GM21367 (cell line): Measurements from ENCODE around the gene ZC3H6.
"Not testable (repeated sequence)": the region's sequence is repeated elsewhere in the genome, so short reads cannot be mapped to it uniquely, and the experiment has no call there.

Experiments used
- ATAC-seq: cut with Tn5 transposase; IDR thresholded peaks from one replicate; pipeline ENCODE4 v1.9.1; 2021; ENCODE audit not compliant: unreplicated experiment

The ZC3H6 gene

DNA sequence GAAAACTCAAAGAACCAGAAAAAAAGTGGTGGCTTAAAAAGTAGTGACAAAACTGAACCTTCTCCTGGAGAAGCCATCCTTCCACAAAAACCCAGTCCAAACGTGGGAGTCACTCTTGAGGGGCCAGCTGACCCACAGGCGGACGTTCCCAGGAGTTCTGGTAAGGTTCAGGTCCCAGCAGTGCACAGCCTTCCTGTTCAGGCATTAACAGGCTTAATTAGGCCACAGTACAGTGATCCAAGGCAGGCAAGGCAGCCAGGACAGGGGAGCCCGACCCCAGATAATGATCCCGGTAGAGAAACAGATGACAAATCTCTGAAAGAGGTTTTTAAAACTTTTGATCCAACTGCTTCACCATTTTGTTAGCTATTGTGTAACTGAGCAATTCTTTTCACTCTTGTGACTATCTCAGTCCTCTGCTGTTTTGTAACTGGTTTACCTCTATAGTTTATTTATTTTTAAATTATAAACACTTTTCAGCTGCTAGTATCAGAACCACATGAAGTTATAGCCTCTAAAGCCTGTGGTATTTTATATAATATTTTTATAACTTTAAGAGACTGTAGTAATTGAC, 56.8 kb downstream of the ZC3H6 start:
- no peak for ATAC-seq

DNA sequence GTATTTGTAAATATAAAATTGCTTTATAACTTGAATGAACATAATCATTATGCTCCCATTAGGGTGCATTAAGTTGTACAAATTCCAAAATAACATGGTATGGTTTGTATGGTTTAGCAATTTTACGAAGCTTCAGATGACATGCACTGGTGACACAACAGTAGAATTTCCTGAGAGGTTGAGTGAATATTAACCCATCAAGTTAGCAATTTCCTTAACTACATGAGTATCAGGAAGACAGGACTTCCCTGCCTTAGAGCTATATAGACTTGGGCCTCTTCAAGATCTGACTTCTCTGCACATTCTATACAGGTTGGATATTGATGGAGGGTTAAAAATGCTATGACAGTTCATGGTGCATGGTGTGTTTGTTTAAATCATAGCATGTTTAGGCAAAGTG, 60.2 kb downstream of the ZC3H6 start:
- ATAC-seq: no peak

DNA sequence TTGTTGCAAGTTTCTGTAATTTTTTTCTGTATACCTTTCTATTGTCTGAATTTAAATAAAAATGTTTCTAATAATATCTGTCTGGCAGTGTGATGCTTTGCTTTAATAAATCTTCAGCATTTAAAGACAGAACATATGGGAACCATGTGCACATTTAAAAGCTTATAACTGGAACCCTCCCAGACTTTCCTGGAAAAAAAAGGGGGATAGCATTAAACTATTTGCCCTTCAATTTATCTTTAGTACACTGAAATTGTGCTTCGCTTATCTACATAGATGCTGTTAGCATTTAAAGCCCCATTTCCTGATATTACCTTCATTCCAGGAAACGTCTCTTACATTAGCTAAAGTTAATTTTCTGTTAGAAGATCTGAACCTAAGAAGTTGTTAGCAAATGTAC, 64.6 kb downstream of the ZC3H6 start:
- ATAC-seq: no peak

DNA sequence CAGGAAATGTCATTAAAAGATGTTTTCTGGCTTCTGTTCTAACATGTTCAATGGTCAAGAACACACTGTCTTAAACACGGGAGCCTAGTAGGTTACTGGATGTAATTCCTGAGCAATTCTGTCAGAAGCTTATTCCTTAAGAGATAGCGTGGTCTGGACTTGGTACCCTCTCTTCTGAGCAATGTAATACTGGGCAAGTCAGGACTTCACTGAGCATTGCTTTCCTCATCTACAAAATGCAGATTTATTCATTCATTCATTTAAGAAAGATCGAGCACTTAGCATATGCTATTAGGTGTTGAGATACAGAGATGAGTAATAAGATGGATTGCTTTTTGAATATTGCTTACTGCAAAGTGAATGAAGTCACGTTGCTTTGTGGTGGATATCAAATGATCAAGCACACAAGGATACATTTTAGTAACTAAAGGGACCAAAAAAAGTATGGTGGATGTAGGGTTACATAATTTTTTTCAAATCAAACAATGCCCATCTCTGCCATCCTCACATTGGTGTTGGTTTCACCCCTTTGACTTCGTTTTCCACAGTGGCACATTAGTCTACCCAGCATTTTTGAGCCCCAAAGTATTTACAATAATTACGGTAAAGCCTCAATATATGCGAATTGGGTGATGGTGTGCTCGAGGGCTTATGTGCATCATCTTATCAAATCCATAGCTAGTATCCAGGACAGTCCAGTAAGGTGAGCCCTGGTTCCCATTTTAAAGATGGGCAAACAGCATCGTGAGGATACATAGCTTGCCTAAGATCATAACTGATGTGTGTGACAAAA, 65.3 kb downstream of the ZC3H6 start:
- ATAC-seq: no peak

DNA sequence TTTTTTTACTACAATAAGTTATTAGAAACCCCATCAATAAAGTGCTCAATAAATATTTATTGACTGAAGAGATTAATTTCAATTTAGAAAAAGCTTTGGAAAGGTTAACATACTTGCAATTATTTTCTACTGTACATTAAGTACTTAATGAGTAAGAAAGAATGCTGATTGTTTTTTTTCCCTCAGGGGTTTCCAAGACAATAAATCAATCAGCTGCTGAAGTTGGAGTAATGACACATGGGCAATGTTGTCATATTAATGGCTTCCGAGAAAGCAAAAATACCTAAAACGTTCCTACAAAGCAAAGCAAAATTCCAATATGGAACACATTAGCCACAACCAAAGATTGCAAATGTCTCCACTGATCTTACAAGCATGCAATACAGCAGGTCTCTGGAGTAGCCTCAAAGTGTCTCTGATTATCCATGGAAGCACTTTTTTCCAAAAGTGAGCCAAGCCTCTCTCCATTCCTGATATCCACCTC, 66.7 kb downstream of the ZC3H6 start:
- no peak for ATAC-seq

DNA sequence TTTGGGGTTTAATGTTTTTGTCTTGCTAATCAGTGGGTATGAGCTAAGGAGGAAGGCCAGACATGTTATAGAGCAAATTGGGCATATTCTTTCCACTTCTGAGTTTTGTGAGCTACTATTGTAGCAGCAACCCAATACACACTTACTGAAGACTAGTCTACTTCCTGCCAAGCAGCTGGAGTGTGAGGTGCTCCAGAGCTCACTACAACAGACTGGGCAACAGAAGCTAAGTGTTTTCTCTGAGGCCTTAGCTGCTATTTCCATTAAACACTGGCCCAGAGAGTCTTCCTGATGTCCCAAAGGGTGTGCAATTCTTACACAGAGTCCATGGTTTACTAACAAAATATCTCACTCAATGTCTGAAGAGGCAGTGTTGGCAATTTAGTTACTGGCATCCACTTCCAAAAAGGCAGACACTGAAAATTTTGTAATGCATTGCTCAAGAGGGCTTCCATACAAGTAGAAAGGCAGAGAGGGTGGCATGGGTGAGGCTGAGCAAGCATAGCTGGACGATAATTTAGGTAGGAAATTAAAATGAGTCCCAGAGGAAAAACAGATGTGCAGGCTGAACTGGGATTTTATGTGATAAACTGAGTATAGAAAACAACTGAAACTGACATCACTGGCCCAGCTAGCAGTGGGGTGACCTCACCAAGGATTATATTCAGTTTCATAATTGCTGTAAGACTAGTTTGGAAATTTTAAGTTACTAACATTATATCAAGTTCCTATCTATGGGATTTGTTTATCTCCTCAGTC, 68.6 kb downstream of the ZC3H6 start:
- no peak for ATAC-seq

DNA sequence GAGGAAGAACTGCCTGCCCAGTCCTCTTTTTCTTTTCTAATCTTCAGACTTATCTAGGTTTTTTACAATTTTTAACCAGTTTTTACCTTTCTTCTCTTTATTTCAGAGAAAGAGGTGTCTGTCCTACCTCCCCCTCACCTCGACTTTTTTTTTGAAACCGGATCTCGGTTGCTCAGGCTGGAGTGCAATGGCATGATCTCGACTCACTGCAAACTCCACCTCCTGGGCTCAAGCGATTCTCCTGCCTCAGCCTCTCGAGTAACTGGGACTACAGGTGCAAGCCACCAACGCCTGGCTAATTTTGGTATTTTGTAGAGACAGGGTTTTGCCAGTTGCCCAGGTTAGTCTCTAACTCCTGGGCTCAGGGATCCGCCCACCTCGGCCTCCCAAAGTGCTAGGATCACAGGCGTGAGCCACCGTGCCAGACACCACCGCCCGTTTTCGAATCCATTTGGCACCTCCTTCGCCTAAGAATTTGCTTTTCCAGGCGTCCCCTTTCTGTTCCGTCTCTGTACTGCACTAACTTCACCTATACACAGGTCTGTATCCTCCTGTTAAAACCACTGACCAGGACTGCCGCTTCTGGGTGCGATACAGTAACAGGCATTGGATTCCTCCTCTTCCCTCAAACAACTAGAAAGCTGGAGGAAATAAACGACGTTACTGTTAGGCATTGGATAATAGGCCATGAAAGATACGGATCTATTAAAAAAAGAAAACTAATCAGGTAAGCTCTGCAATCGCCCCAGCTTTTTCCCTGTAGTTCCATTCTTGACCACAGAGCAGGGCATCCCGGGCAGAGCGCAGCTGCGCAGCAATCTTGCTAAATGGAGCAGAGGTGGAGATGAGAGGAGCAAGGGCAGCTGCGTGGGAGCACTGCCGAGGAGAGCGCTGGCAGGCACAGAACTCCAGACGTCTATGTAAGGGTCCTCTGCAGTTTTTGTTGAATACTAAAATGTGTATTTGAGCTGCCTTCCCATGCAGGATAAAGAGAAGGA, 69.9 kb downstream of the ZC3H6 start:
- no peak for ATAC-seq

DNA sequence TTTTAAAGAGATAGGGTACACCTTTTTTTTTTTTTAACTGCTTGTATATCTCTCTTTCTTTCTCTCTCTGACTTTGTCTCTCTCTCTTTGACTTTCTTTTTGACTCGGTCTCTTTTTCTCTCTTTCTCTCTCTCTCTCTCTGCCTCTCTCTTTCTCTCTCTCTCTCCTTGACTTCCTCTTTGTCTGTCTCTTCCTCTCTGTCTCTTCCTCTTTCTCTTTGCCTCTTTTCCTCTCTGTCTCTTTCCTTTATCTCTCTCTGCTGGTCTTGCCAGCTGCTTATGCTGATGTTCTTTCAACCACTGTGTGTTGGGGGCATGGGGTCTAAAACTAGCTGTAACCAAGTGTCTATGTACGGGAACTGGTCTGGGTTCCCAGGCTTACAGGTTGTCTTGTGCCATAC, 76.9 kb downstream of the ZC3H6 start:
- ATAC-seq: not testable (repeated sequence)

DNA sequence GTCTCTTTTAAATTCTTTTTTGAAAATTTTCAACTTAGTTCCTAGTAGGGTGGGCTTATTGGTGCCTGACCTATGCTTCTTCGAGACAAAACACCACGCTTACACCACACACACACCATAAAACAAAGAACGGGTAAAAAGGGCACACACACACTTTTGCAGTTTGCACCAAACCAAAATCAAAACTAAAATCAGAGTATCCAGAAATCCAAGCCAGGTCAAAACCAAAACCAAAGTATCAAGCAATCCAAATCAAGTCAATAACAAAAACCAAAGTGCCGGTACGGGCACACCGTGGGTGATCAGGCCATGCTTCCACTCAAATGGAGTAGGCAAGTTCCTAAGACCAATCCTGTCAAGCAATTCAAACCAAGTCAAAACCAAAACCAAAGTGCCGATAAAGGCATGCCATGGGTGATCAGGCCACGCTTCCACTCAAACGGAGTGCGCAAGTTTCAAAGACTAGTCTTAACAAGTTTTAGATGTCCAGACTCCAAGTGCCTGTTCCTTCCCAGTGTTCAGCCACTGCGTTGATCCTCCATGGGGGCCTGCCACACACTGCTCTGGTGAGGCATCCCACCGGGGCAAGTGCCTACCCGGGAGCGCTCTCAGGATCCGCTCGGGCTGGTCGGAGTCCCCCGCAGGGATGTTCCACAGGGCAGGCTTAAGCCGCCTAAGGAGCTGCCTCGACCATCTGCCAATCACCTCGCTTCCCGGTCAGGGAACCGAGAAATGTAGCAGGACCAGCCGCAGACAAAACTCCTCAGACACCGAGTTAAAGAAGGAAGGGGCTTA, 77.6 kb downstream of the ZC3H6 start:
- not testable (repeated sequence) for ATAC-seq

DNA sequence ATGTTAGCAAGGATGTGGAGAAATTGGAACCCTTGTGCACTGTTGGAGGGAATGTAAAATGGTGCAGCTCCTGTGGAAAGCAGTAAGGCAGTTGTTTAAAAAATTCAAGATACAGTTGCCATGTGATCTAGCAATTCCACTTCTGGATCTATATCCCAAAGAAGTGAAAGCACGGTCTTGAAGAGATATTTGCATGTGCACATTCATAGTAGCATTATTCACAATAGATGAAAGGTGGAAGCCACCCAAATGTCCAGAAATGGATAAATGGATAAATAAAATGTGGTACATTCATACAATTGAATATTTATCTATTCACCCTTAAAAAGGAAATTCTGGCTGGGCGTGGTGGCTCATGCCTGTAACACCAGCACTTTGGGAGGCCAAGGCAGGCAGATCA, 78.9 kb downstream of the ZC3H6 start:
- not testable (repeated sequence) for ATAC-seq

DNA sequence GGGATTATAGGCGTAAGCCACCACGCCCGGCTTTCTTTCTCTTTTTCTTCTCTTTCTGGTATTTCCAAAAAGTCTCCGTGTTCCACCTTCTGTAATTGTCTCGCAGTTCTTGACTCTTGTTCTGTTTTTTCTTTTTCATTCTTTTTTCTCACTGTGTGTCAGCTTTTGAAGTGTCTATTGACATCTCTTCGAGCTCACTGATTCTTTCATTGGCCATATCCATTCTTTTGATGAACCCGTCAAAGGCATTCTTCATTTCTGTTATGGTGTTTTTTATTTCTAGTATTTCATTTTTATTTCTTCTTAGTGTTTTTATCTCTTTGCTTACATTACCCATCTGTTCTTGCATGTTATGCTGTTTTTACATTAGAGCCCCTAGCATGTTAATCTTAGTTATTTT, 84.7 kb downstream of the ZC3H6 start:
- ATAC-seq: not testable (repeated sequence)
